KOPT-K1 (cell line): ENCODE measurements around the gene HAP1.
"Not testable (repeated sequence)": the region's sequence is repeated elsewhere in the genome, so short reads cannot be mapped to it uniquely, and the experiment has no call there.

ENCODE experiments used
- H3K27ac ChIP-seq: fragments of 200-600 bp; sonication (generic); 2 replicates; pipeline ENCODE4 v1.5.1; 2016; ENCODE audit warnings: antibody characterized with exemption, mild to moderate bottlenecking, low read depth, low read length; ENCODE audit not compliant: poor library complexity, severe bottlenecking
- H3K36me3 ChIP-seq: fragments of 200-600 bp; sonication (generic); 2 replicates; pipeline ENCODE4 v1.5.1; 2017; ENCODE audit warnings: antibody characterized with exemption, mild to moderate bottlenecking, low read length, moderate library complexity; ENCODE audit not compliant: insufficient read depth
- H3K9me3 ChIP-seq: fragments of 200-600 bp; sonication (generic); 2 replicates; pipeline ENCODE4 v1.5.1; 2017; ENCODE audit warnings: antibody characterized with exemption, low read length, mild to moderate bottlenecking; ENCODE audit not compliant: insufficient read depth, poor library complexity, severe bottlenecking

Gene HAP1

GRCh38 chr17:41680426-41681040, 53.9 kb downstream of the HAP1 start:
- Histone ChIP-seq H3K9me3 (no peaks in the 10 kb centered on the region), H3K27ac (peak overlapping the region; percentile 33), H3K36me3 (no peaks in the 10 kb centered on the region)

GRCh38 chr17:41679740-41680425, 54.6 kb downstream of the HAP1 start:
- H3K36me3 ChIP-seq = no peaks in the 10 kb centered on the region

GRCh38 chr17:41678907-41679739, 55.3 kb downstream of the HAP1 start:
- H3K9me3 ChIP-seq = no peaks in the 10 kb centered on the region
- peak overlapping the region; percentile 81 for H3K27ac ChIP-seq
- H3K36me3 ChIP-seq = no peaks in the 10 kb centered on the region

More at GRCh38 chr17:41679740-41680425, 54.6 kb downstream of the HAP1 start:
- H3K9me3 ChIP-seq = no peaks in the 10 kb centered on the region
- peak overlapping the region; percentile 81 for H3K27ac ChIP-seq

- H3K36me3 ChIP-seq = no peaks in the 10 kb centered on the region
- H3K9me3 ChIP-seq = no peaks in the 10 kb centered on the region
- peak overlapping the region; percentile 81 for H3K27ac ChIP-seq
Measured at GRCh38 chr17:41678411-41678906, 56.0 kb downstream of the HAP1 start.

GRCh38 chr17:41676058-41676419, 58.4 kb downstream of the HAP1 start:
- Histone ChIP-seq H3K9me3 (no peaks in the 10 kb centered on the region), H3K27ac (no peak overlapping the region), H3K36me3 (no peaks in the 10 kb centered on the region)

- not testable (repeated sequence) for H3K36me3 ChIP-seq, H3K27ac ChIP-seq
Measured at GRCh38 chr17:41675157-41676057, 59.0 kb downstream of the HAP1 start.

More at GRCh38 chr17:41675157-41676057, 59.0 kb downstream of the HAP1 start:
- H3K9me3 ChIP-seq = not testable (repeated sequence)
